Measurements from ENCODE around the gene ZNF367. TPM values are rescaled to one million over a fixed set of nuclear protein-coding genes. Genes with fewer than 3 reads are reported as not detected.
"Not testable (repeated sequence)": the region's sequence is repeated elsewhere in the genome, so short reads cannot be mapped to it uniquely, and the experiment has no call there.

Gene ZNF367
- polyA plus RNA-seq, 1 donor = 8.2 TPM

GRCh38 chr9:96383165-96383942 lies 34.8 kb downstream of the ZNF367 start, which contains the start of gene SLC35D2:
Gene SLC35D2 (minus strand): TSS chr9:96383711. CDS start chr9:96383634, 77 bp downstream.
- H3K4me1 ChIP-seq (ENCODE audit: control insufficient read depth, insufficient read depth, low read length) = peaks cover 29% of the 10 kb centered on the region
- H3K27me3 ChIP-seq (ENCODE audit: control insufficient read depth, insufficient read depth, low read length) = no peaks in the 10 kb centered on the region
- peak within 1 kb of the TSS; percentile 56 for H3K4me3 ChIP-seq (ENCODE audit: low read length)
- WGBS (ENCODE audit: insufficient coverage, low lambda C conversion rate) = 0% methylated on average over 3 of the region's 73 CpGs
- peak; percentile 87 to 92 for DNase-seq
- H3K36me3 ChIP-seq (ENCODE audit: control insufficient read depth, insufficient read depth, low read length) = no peaks in the 10 kb centered on the region
- peak within 1 kb of the TSS; percentile 94 for H3K27ac ChIP-seq (ENCODE audit: low read length)
- H3K9me3 ChIP-seq (ENCODE audit: control insufficient read depth, low read depth, low read length) = no peaks in the 10 kb centered on the region

- Histone ChIP-seq H3K9me3 (ENCODE audit: control insufficient read depth, low read depth, low read length) (no peaks in the 10 kb centered on the region), H3K4me3 (ENCODE audit: low read length) (peak overlapping the region; percentile 56), H3K27ac (ENCODE audit: low read length) (peak overlapping the region; percentile 84), H3K27me3 (ENCODE audit: control insufficient read depth, insufficient read depth, low read length) (no peaks in the 10 kb centered on the region), H3K36me3 (ENCODE audit: control insufficient read depth, insufficient read depth, low read length) (no peaks in the 10 kb centered on the region), H3K4me1 (ENCODE audit: control insufficient read depth, insufficient read depth, low read length) (peaks cover 32% of the 10 kb centered on the region)
- DNase-seq = no peak
- no CpG with 5 or more reads among the region's 7 CpGs for WGBS (ENCODE audit: insufficient coverage, low lambda C conversion rate)
Observed at GRCh38 chr9:96382839-96383164, 35.4 kb downstream of the ZNF367 start.

GRCh38 chr9:96382175-96382574 lies 36.0 kb downstream of the ZNF367 start:
- no peaks in the 10 kb centered on the region for H3K36me3 ChIP-seq (ENCODE audit: control insufficient read depth, insufficient read depth, low read length)
- H3K4me3 ChIP-seq (ENCODE audit: low read length) = peak overlapping the region; percentile 56
- no peaks in the 10 kb centered on the region for H3K9me3 ChIP-seq (ENCODE audit: control insufficient read depth, low read depth, low read length)
- DNase-seq = peak in 1 of 2 donors; percentile 28
- WGBS (ENCODE audit: insufficient coverage, low lambda C conversion rate) = no CpG with 5 or more reads among the region's 2 CpGs
- no peaks in the 10 kb centered on the region for H3K27me3 ChIP-seq (ENCODE audit: control insufficient read depth, insufficient read depth, low read length)
- H3K27ac ChIP-seq (ENCODE audit: low read length) = peak overlapping the region; percentile 84
- peaks cover 36% of the 10 kb centered on the region for H3K4me1 ChIP-seq (ENCODE audit: control insufficient read depth, insufficient read depth, low read length)

- H3K4me3 ChIP-seq (ENCODE audit: low read length) = peak overlapping the region; percentile 56
- no CpG with 5 or more reads among the region's 4 CpGs for WGBS (ENCODE audit: insufficient coverage, low lambda C conversion rate)
- no peaks in the 10 kb centered on the region for H3K36me3 ChIP-seq (ENCODE audit: control insufficient read depth, insufficient read depth, low read length)
- H3K9me3 ChIP-seq (ENCODE audit: control insufficient read depth, low read depth, low read length) = no peaks in the 10 kb centered on the region
- peaks cover 40% of the 10 kb centered on the region for H3K4me1 ChIP-seq (ENCODE audit: control insufficient read depth, insufficient read depth, low read length)
- peak overlapping the region; percentile 21 for H3K27ac ChIP-seq (ENCODE audit: low read length)
- no peak for DNase-seq
- H3K27me3 ChIP-seq (ENCODE audit: control insufficient read depth, insufficient read depth, low read length) = no peaks in the 10 kb centered on the region
Observed at GRCh38 chr9:96381696-96382095, 36.5 kb downstream of the ZNF367 start.

- H3K27ac ChIP-seq (ENCODE audit: low read length) = no peak overlapping the region
- 100% methylated on average over 1 of the region's 4 CpGs for WGBS (ENCODE audit: insufficient coverage, low lambda C conversion rate)
- H3K36me3 ChIP-seq (ENCODE audit: control insufficient read depth, insufficient read depth, low read length) = no peaks in the 10 kb centered on the region
- H3K27me3 ChIP-seq (ENCODE audit: control insufficient read depth, insufficient read depth, low read length) = no peaks in the 10 kb centered on the region
- H3K9me3 ChIP-seq (ENCODE audit: control insufficient read depth, low read depth, low read length) = no peaks in the 10 kb centered on the region
- H3K4me1 ChIP-seq (ENCODE audit: control insufficient read depth, insufficient read depth, low read length) = peaks cover 41% of the 10 kb centered on the region
- no peak overlapping the region for H3K4me3 ChIP-seq (ENCODE audit: low read length)
- no peak for DNase-seq
Observed at GRCh38 chr9:96381125-96381524, 37.0 kb downstream of the ZNF367 start.

GRCh38 chr9:96379461-96379860 lies 38.7 kb downstream of the ZNF367 start:
- DNase-seq = no peak
- no peaks in the 10 kb centered on the region for H3K27me3 ChIP-seq (ENCODE audit: control insufficient read depth, insufficient read depth, low read length)
- H3K4me1 ChIP-seq (ENCODE audit: control insufficient read depth, insufficient read depth, low read length) = peaks cover 33% of the 10 kb centered on the region
- no peak overlapping the region for H3K27ac ChIP-seq (ENCODE audit: low read length)
- H3K4me3 ChIP-seq (ENCODE audit: low read length) = no peak overlapping the region
- H3K9me3 ChIP-seq (ENCODE audit: control insufficient read depth, low read depth, low read length) = no peaks in the 10 kb centered on the region
- no peaks in the 10 kb centered on the region for H3K36me3 ChIP-seq (ENCODE audit: control insufficient read depth, insufficient read depth, low read length)
- WGBS (ENCODE audit: insufficient coverage, low lambda C conversion rate) = no CpG with 5 or more reads among the region's 2 CpGs

GRCh38 chr9:96378187-96378586 lies 40.0 kb downstream of the ZNF367 start:
- no peak overlapping the region for H3K4me3 ChIP-seq (ENCODE audit: low read length)
- no peaks in the 10 kb centered on the region for H3K27me3 ChIP-seq (ENCODE audit: control insufficient read depth, insufficient read depth, low read length)
- DNase-seq = no peak
- peaks cover 27% of the 10 kb centered on the region for H3K4me1 ChIP-seq (ENCODE audit: control insufficient read depth, insufficient read depth, low read length)
- no peaks in the 10 kb centered on the region for H3K9me3 ChIP-seq (ENCODE audit: control insufficient read depth, low read depth, low read length)
- no peaks in the 10 kb centered on the region for H3K36me3 ChIP-seq (ENCODE audit: control insufficient read depth, insufficient read depth, low read length)
- no CpG with 5 or more reads among the region's 3 CpGs for WGBS (ENCODE audit: insufficient coverage, low lambda C conversion rate)
- H3K27ac ChIP-seq (ENCODE audit: low read length) = peak overlapping the region; percentile 74

- Histone ChIP-seq H3K36me3 (ENCODE audit: control insufficient read depth, insufficient read depth, low read length) (no peaks in the 10 kb centered on the region), H3K27me3 (ENCODE audit: control insufficient read depth, insufficient read depth, low read length) (no peaks in the 10 kb centered on the region), H3K27ac (ENCODE audit: low read length) (peak overlapping the region; percentile 74)
Observed at GRCh38 chr9:96376891-96377874, 41.0 kb downstream of the ZNF367 start.

GRCh38 chr9:96375507-96375906 lies 42.7 kb downstream of the ZNF367 start:
- not testable (repeated sequence) for H3K36me3 ChIP-seq (ENCODE audit: control insufficient read depth, insufficient read depth, low read length); H3K4me3 ChIP-seq (ENCODE audit: low read length); H3K27me3 ChIP-seq (ENCODE audit: control insufficient read depth, insufficient read depth, low read length); H3K9me3 ChIP-seq (ENCODE audit: control insufficient read depth, low read depth, low read length); H3K27ac ChIP-seq (ENCODE audit: low read length); DNase-seq
- peaks cover 16% of the 10 kb centered on the region for H3K4me1 ChIP-seq (ENCODE audit: control insufficient read depth, insufficient read depth, low read length)
- WGBS (ENCODE audit: insufficient coverage, low lambda C conversion rate) = no CpG with 5 or more reads among the region's 6 CpGs

More at GRCh38 chr9:96376891-96377874, 41.0 kb downstream of the ZNF367 start:
- Histone ChIP-seq H3K9me3 (ENCODE audit: control insufficient read depth, low read depth, low read length) (no peaks in the 10 kb centered on the region), H3K4me3 (ENCODE audit: low read length) (no peak overlapping the region), H3K4me1 (ENCODE audit: control insufficient read depth, insufficient read depth, low read length) (peaks cover 27% of the 10 kb centered on the region)
- whole genome bisulfite sequencing (ENCODE audit: insufficient coverage, low lambda C conversion rate) = 20% methylated on average over 1 of the region's 13 CpGs
- DNase-seq = peak; percentile 49 to 77

- H3K9me3 ChIP-seq (ENCODE audit: control insufficient read depth, low read depth, low read length) = no peaks in the 10 kb centered on the region
- H3K27ac ChIP-seq (ENCODE audit: low read length) = no peak overlapping the region
- H3K4me3 ChIP-seq (ENCODE audit: low read length) = no peak overlapping the region
- H3K4me1 ChIP-seq (ENCODE audit: control insufficient read depth, insufficient read depth, low read length) = peaks cover 8% of the 10 kb centered on the region
- no peaks in the 10 kb centered on the region for H3K27me3 ChIP-seq (ENCODE audit: control insufficient read depth, insufficient read depth, low read length)
- 100% methylated on average over 1 of the region's 1 CpG for WGBS (ENCODE audit: insufficient coverage, low lambda C conversion rate)
- H3K36me3 ChIP-seq (ENCODE audit: control insufficient read depth, insufficient read depth, low read length) = peaks cover 12% of the 10 kb centered on the region
- no peak for DNase-seq
Observed at GRCh38 chr9:96367943-96368342, 50.2 kb downstream of the ZNF367 start.
